HG02642 (cell line): ENCODE data around the gene BRI3BP.
"Not testable (repeated sequence)": the region's sequence is repeated elsewhere in the genome, so short reads cannot be mapped to it uniquely, and the experiment has no call there.

Experiments used
- ATAC-seq: cut with Tn5 transposase; IDR thresholded peaks from one replicate; pipeline ENCODE4 v1.9.1; 2021; ENCODE audit warnings: mild to moderate bottlenecking; ENCODE audit not compliant: unreplicated experiment, poor library complexity

BRI3BP gene

GRCh38 chr12:125018356-125018755, 24.9 kb downstream of the BRI3BP start:
- ATAC-seq: no peak

GRCh38 chr12:125021096-125021495, 27.7 kb downstream of the BRI3BP start:
- no peak for ATAC-seq

GRCh38 chr12:125021771-125022170, 28.3 kb downstream of the BRI3BP start:
- ATAC-seq: no peak

- ATAC-seq: no peak
Measured at GRCh38 chr12:125023065-125023464, 29.6 kb downstream of the BRI3BP start.

GRCh38 chr12:125024949-125025563, 31.6 kb downstream of the BRI3BP start:
- ATAC-seq: no peak

- ATAC-seq: no peak
Measured at GRCh38 chr12:125025606-125026235, 32.3 kb downstream of the BRI3BP start.

GRCh38 chr12:125028106-125028505, 34.7 kb downstream of the BRI3BP start:
- ATAC-seq: no peak

GRCh38 chr12:125029761-125030358, 36.4 kb downstream of the BRI3BP start:
- ATAC-seq: no peak

- not testable (repeated sequence) for ATAC-seq
Measured at GRCh38 chr12:125031471-125031870, 38.0 kb downstream of the BRI3BP start.

GRCh38 chr12:125032466-125033152, 39.2 kb downstream of the BRI3BP start:
- no peak for ATAC-seq

- no peak for ATAC-seq
Measured at GRCh38 chr12:125033288-125033687, 39.8 kb downstream of the BRI3BP start.

- no peak for ATAC-seq
Measured at GRCh38 chr12:125038976-125039625, 45.7 kb downstream of the BRI3BP start.

- no peak for ATAC-seq
Measured at GRCh38 chr12:125049093-125049458, 55.6 kb downstream of the BRI3BP start.

- no peak for ATAC-seq
Measured at GRCh38 chr12:125050446-125050845, 57.0 kb downstream of the BRI3BP start.

GRCh38 chr12:125050868-125051267, 57.4 kb downstream of the BRI3BP start:
- no peak for ATAC-seq

- no peak for ATAC-seq
Measured at GRCh38 chr12:125053821-125054220, 60.4 kb downstream of the BRI3BP start.

GRCh38 chr12:125055591-125055990, 62.1 kb downstream of the BRI3BP start:
- ATAC-seq: no peak

GRCh38 chr12:125056306-125056705, 62.9 kb downstream of the BRI3BP start:
- ATAC-seq: no peak

GRCh38 chr12:125057708-125058107, 64.3 kb downstream of the BRI3BP start:
- ATAC-seq: no peak

GRCh38 chr12:125061229-125061628, 67.8 kb downstream of the BRI3BP start:
- no peak for ATAC-seq

GRCh38 chr12:125063522-125063921, 70.1 kb downstream of the BRI3BP start:
- ATAC-seq: not testable (repeated sequence)
